ENCODE measurements around the gene P3R3URF.

Gene P3R3URF

GRCh38 chr1:46131712-46132528 is 44.4 kb downstream of the P3R3URF start:
- DNase-seq, result peak; percentile 23 to 42

- no peak for DNase-seq
Measured at GRCh38 chr1:46131093-46131492, 45.2 kb downstream of the P3R3URF start.

GRCh38 chr1:46130606-46131005 is 45.7 kb downstream of the P3R3URF start:
- DNase-seq, result no peak

- no peak for DNase-seq
Measured at GRCh38 chr1:46130121-46130520, 46.2 kb downstream of the P3R3URF start.

- DNase-seq, result no peak
Measured at GRCh38 chr1:46128344-46128743, 47.9 kb downstream of the P3R3URF start.

Measured in Kasumi-1 (cell line).